DND-41 (cell line): ENCODE results near the gene ACAD8.

Source experiments
- EZH2 ChIP-seq: IDR thresholded peaks from 3 replicates; pipeline ENCODE4 v1.6.1; 2012; ENCODE audit warnings: borderline replicate concordance, low read depth, mild to moderate bottlenecking, moderate library complexity, low read length, inconsistent platforms; ENCODE audit not compliant: severe bottlenecking
- TF ChIP-seq, protein P1 (sequence below): IDR thresholded peaks from 2 replicates; pipeline ENCODE4 v1.5.1; 2012; ENCODE audit warnings: borderline replicate concordance, low read length, moderate library complexity, mild to moderate bottlenecking; ENCODE audit not compliant: poor library complexity, severe bottlenecking; ENCODE audit errors: extremely low read depth

GRCh38 chr11:134313821-134314607 is 60.6 kb downstream of the ACAD8 start:
- TF ChIP-seq, protein P1, sequence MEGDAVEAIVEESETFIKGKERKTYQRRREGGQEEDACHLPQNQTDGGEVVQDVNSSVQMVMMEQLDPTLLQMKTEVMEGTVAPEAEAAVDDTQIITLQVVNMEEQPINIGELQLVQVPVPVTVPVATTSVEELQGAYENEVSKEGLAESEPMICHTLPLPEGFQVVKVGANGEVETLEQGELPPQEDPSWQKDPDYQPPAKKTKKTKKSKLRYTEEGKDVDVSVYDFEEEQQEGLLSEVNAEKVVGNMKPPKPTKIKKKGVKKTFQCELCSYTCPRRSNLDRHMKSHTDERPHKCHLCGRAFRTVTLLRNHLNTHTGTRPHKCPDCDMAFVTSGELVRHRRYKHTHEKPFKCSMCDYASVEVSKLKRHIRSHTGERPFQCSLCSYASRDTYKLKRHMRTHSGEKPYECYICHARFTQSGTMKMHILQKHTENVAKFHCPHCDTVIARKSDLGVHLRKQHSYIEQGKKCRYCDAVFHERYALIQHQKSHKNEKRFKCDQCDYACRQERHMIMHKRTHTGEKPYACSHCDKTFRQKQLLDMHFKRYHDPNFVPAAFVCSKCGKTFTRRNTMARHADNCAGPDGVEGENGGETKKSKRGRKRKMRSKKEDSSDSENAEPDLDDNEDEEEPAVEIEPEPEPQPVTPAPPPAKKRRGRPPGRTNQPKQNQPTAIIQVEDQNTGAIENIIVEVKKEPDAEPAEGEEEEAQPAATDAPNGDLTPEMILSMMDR, result no peak
- no peak for TF ChIP-seq EZH2
